Stomach (tissue), 4 donors: ENCODE results near the gene TBC1D5.

Experiments
- CTCF ChIP-seq, 7 experiments: fragments of 450-650 bp in 4 of 7; fragments of 200-600 bp in 3 of 7; sonication (generic) in 3 of 7; IDR thresholded peaks; one replicate each; pipeline ENCODE4 v1.5.1; 2016 to 2019; ENCODE audit warnings: antibody characterized with exemption in 7 of 7, control low read depth in 2 of 7, mild to moderate bottlenecking in 1 of 7
- POLR2AphosphoS5 ChIP-seq, 3 donors: sonication (generic); formaldehyde crosslinking; IDR thresholded peaks; one replicate each; pipeline ENCODE4 v1.6.1; 2016; ENCODE audit warnings: antibody characterized with exemption in 3 of 3

GRCh38 chr3:17573396-17573795 is 169.0 kb downstream of the TBC1D5 start:
- TF ChIP-seq POLR2AphosphoS5 (IDR thresholded peaks at IDR 0.05): no peak
- TF ChIP-seq CTCF (IDR thresholded peaks at IDR 0.05): no peak
